GM06990 (cell line): ENCODE results near the gene PRDM10.
"Not testable (repeated sequence)": the region's sequence is repeated elsewhere in the genome, so short reads cannot be mapped to it uniquely, and the experiment has no call there.

Experiments used
- DNase-seq: peaks from one replicate; pipeline ENCODE4 v3.0.0-alpha.2; 2011; ENCODE audit not compliant: insufficient read length; ENCODE audit errors: extremely low read depth
- H3K27me3 ChIP-seq: replicated peaks from 2 replicates; pipeline ENCODE4 v1.6.0; 2011; ENCODE audit warnings: low read length; ENCODE audit not compliant: control insufficient read depth, insufficient read depth
- H3K36me3 ChIP-seq: 2 replicates; pipeline ENCODE4 v1.5.1; 2011; ENCODE audit warnings: low read length; ENCODE audit not compliant: control insufficient read depth, insufficient read depth
- H3K4me3 ChIP-seq: replicated peaks from 2 replicates; pipeline ENCODE4 v1.5.1; 2011; ENCODE audit warnings: low read depth, mild to moderate bottlenecking, control low read depth, low read length
- CTCF ChIP-seq: IDR thresholded peaks from 2 replicates; pipeline ENCODE4 v1.5.1; 2011; ENCODE audit warnings: low read length, control low read depth, mild to moderate bottlenecking, inconsistent platforms; ENCODE audit not compliant: insufficient read depth, poor library complexity, severe bottlenecking

Gene PRDM10

GRCh38 chr11:129967996-129968395 lies 34.6 kb downstream of the PRDM10 start:
- H3K4me3 ChIP-seq, result no peak overlapping the region
- no peak for DNase-seq
- TF ChIP-seq CTCF, result no peak

GRCh38 chr11:129965248-129965647 lies 37.4 kb downstream of the PRDM10 start:
- no peak for TF ChIP-seq CTCF
- no peak overlapping the region for H3K4me3 ChIP-seq
- DNase-seq, result no peak

More at GRCh38 chr11:129967996-129968395, 34.6 kb downstream of the PRDM10 start:
- Histone ChIP-seq H3K36me3 (no peaks in the 10 kb centered on the region), H3K27me3 (no peaks in the 10 kb centered on the region)

GRCh38 chr11:129960216-129961214 lies 42.1 kb downstream of the PRDM10 start:
- Histone ChIP-seq H3K27me3 (no peaks in the 10 kb centered on the region), H3K4me3 (no peak overlapping the region), H3K36me3 (no peaks in the 10 kb centered on the region)
- peak; percentile 41 for DNase-seq
- no peak for TF ChIP-seq CTCF

More at GRCh38 chr11:129965248-129965647, 37.4 kb downstream of the PRDM10 start:
- H3K27me3 ChIP-seq, result no peaks in the 10 kb centered on the region
- H3K36me3 ChIP-seq, result no peaks in the 10 kb centered on the region

- no peaks in the 10 kb centered on the region for H3K36me3 ChIP-seq
- no peak overlapping the region for H3K4me3 ChIP-seq
- no peaks in the 10 kb centered on the region for H3K27me3 ChIP-seq
- DNase-seq, result no peak
- TF ChIP-seq CTCF, result no peak
These were observed 42.9 kb downstream of the PRDM10 start for GRCh38 chr11:129959687-129960086.

- Histone ChIP-seq H3K4me3 (no peak overlapping the region), H3K36me3 (no peaks in the 10 kb centered on the region), H3K27me3 (no peaks in the 10 kb centered on the region)
- no peak for DNase-seq
- no peak for TF ChIP-seq CTCF
These were observed 47.4 kb downstream of the PRDM10 start for GRCh38 chr11:129955282-129955681.

- H3K27me3 ChIP-seq, H3K36me3 ChIP-seq, DNase-seq, H3K4me3 ChIP-seq: not testable (repeated sequence)
These were observed 47.9 kb downstream of the PRDM10 start for GRCh38 chr11:129954703-129955102.
